Activated CD8-positive, alpha-beta T cell treated with anti-CD3 and anti-CD28 coated beads, Interleukin-2, amount 10 ng/mL, durations not matched to agents 7 days and 5 days (primary cell): Measurements from ENCODE around the gene CLP1. TPM values are rescaled to one million over a fixed set of nuclear protein-coding genes. Genes with fewer than 3 reads are reported as not detected.
"Not testable (repeated sequence)": the region's sequence is repeated elsewhere in the genome, so short reads cannot be mapped to it uniquely, and the experiment has no call there.

Source experiments
- ATAC-seq: fragments of 150-1000 bp; cut with Tn5 transposase; one replicate; pipeline ENCODE4 v1.10.0; 2021; ENCODE audit warnings: moderate library complexity
- CTCF ChIA-PET: fragments of 350-600 bp; sonication (Branson Sonifier 250); formaldehyde crosslinking; loops from one replicate; lab custom pipeline; 2021; ENCODE audit warnings: antibody characterized with exemption; lab: Charles Lee
- POLR2A ChIA-PET: fragments of 350-600 bp; sonication (Branson Sonifier 250); formaldehyde crosslinking; loops from one replicate; lab custom pipeline; 2021; ENCODE audit warnings: antibody characterized with exemption; lab: Charles Lee
- DNase-seq: peaks from one replicate; pipeline ENCODE4 v3.0.0-alpha.2; 2020
- H3K27ac Mint-ChIP-seq: one replicate; pipeline ENCODE4 v1.8.0; 2021; ENCODE audit warnings: mild to moderate bottlenecking, mixed read lengths
- H3K27me3 Mint-ChIP-seq: one replicate; pipeline ENCODE4 v1.8.0; 2021; ENCODE audit warnings: low read depth, mixed read lengths
- H3K36me3 Mint-ChIP-seq: one replicate; pipeline ENCODE4 v1.8.0; 2021; ENCODE audit warnings: low read depth, mixed read lengths
- H3K4me1 Mint-ChIP-seq: one replicate; pipeline ENCODE4 v1.8.0; 2021; ENCODE audit warnings: low read depth, mixed read lengths
- H3K4me3 Mint-ChIP-seq: one replicate; pipeline ENCODE4 v1.8.0; 2021; ENCODE audit warnings: mild to moderate bottlenecking, mixed read lengths
- H3K9me3 Mint-ChIP-seq: one replicate; pipeline ENCODE4 v1.8.0; 2022; ENCODE audit warnings: mixed read lengths; ENCODE audit not compliant: insufficient read depth
- total RNA-seq, 2 experiments: library from RNA; stranded (reverse); gene quantifications; one replicate each; pipeline ENCODE4 v1.2.3, GENCODE V29; 2021

CLP1 gene
- total RNA-seq, 2 experiments from 2014 or later: 18.9 to 20.5 TPM

DNA sequence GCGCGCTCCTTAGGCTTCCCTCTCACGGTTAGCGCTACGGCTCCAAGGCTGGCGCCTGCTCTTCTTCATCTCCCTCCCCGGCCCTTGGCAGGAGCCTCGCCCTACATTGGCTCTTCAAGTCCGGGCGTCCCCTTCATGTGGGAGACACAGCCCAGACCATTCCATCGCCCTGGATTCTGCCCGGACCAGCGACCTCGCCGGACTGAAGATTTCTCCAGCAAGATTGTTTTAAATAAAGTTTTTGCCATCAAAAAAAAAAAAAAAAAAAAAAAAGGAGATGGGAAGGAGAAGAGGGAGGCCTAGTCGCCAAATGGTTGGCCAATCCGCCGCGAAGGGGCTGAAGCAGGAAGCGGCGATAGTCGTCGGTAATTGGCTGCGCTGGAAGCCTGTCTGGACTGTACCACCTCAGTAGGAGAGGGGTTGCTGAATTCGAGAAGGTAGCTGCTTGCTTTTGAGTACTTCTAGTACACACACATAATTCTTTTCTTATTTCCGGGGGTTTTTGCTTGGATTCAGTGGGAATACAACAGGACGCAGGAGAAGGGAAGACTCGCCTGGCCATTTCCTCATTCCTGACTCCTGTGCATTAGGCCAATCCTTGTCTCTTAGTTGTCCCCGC, 9.7 kb downstream of the CLP1 start:
- Mint-ChIP-seq H3K36me3 (peaks cover 30% of the 10 kb centered on the region), H3K9me3 (no peaks in the 10 kb centered on the region), H3K4me1 (peaks cover 43% of the 10 kb centered on the region), H3K4me3 (peak overlapping the region; percentile 96), H3K27me3 (no peaks in the 10 kb centered on the region), H3K27ac (peak overlapping the region; percentile 99)
- peak; percentile 75 for ATAC-seq
- DNase-seq: peak; percentile 97
- CTCF ChIA-PET: interaction anchor here (0.7 to 3.3 kb wide), 8 partner anchors 9 to 857 kb away, joined by 3 to 15 read pairs (median 8); partner anchors contain the start of genes CLP1 and UBE2L6
- POLR2A ChIA-PET: interaction anchor here (0.7 to 2.5 kb wide), 5 partner anchors 9 to 133 kb away, joined by 3 to 12 read pairs (median 4); partner anchors contain the start of genes CLP1, MED19 and SELENOH

DNA sequence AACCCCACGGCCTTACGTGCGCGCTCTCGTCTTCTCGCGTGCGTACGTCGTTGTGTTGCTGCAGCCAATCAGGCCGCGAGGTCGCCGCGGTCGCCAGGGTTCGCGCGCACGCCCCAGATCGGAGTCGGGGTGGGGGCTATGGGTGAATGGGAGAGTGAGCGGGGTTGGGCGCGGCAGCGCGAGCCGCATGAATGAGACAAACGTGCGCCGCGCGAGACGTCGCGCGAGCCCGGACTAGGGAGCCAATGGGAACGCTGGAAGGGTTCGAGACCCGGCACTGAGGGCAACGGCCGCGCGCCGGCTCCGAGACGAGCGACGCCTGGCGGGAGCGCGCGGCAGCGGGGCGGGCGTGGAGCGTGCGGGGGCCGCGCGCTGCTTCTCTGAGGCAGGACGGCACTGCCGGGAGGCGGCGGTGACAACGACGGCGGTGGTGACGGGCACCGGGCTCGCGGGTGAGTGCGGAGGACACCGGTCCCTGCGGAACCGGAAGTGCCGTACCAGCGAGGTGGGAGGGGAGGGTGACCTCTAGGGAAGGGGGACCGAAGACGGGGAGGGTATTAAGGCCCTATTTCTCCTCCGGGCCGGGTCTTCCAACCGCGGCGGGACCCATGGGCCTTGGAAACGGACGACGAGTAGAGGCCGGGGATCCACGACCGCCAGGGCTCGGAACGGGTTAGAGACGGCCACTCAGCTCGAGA, 10.3 kb downstream of the CLP1 start, which contains the start of gene ZDHHC5:
ZDHHC5 (plus strand) TSS at position 379 of the 698 bp plus-strand sequence. CDS start 4,977 bp downstream, outside the sequence.
- H3K36me3 Mint-ChIP-seq: peaks cover 28% of the 10 kb centered on the region
- H3K4me1 Mint-ChIP-seq: peaks cover 45% of the 10 kb centered on the region
- ATAC-seq (peak; percentile 92), DNase-seq (peak; percentile 100)
- ChIA-PET POLR2A (interaction anchor here (0.7 to 2.5 kb wide), 4 partner anchors 10 to 138 kb away, joined by 3 to 12 read pairs (median 4); partner anchors contain the start of genes CLP1, MED19 and SELENOH), CTCF (interaction anchor here (0.6 to 3.3 kb wide), 5 partner anchors 10 to 210 kb away, joined by 3 to 11 read pairs (median 10); partner anchors contain the start of gene CLP1)
- H3K27me3 Mint-ChIP-seq: no peaks in the 10 kb centered on the region
- H3K27ac Mint-ChIP-seq: peak within 1 kb of the TSS; percentile 99
- peak within 1 kb of the TSS; percentile 96 for H3K4me3 Mint-ChIP-seq
- no peaks in the 10 kb centered on the region for H3K9me3 Mint-ChIP-seq

DNA sequence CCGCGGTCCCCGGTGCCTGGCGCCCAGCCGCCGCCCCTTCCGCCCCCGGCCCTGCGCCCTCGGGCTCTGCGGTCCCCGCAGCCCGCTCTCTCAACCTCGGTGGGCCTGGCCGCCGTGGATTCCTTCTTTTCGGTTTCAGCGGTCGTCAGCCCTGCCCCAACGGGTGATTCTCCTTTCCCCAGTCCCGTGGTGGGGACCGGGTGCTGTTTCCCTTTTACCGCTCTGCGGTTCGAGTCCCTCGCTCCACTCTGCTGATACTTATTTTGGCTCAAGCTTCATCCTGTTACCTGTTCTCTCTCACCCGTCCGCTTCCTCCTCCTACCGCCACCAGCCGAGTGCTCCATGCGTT, 10.8 kb downstream of the CLP1 start:
- POLR2A ChIA-PET: interaction anchor here (0.7 to 2.5 kb wide), 3 partner anchors 11 to 139 kb away, joined by 3 to 12 read pairs (median 3); partner anchors contain the start of genes CLP1 and SELENOH
- peaks cover 33% of the 10 kb centered on the region for H3K36me3 Mint-ChIP-seq
- H3K4me3 Mint-ChIP-seq: peak overlapping the region; percentile 96
- no peaks in the 10 kb centered on the region for H3K27me3 Mint-ChIP-seq
- peaks cover 51% of the 10 kb centered on the region for H3K4me1 Mint-ChIP-seq
- peak overlapping the region; percentile 99 for H3K27ac Mint-ChIP-seq
- CTCF ChIA-PET: interaction anchor here (0.6 to 2.8 kb wide), 3 partner anchors 11 to 190 kb away, joined by 3 to 11 read pairs (median 6); partner anchors contain the start of gene CLP1
- H3K9me3 Mint-ChIP-seq: no peaks in the 10 kb centered on the region
- DNase-seq: peak; percentile 63
- peak; percentile 10 for ATAC-seq

GRCh38 chr11:57674251-57674650, 16.7 kb downstream of the CLP1 start:
- ATAC-seq (no peak), DNase-seq (no peak)
- H3K27ac Mint-ChIP-seq: peak overlapping the region; percentile 3
- H3K27me3 Mint-ChIP-seq: no peaks in the 10 kb centered on the region
- no peak overlapping the region for H3K4me3 Mint-ChIP-seq
- POLR2A ChIA-PET: no interaction called here
- CTCF ChIA-PET: interaction anchor here (10.3 kb wide), 1 partner anchor 126 kb away, joined by 55 read pairs; no protein-coding TSS in a partner anchor
- H3K36me3 Mint-ChIP-seq: peaks cover 60% of the 10 kb centered on the region
- peaks cover 65% of the 10 kb centered on the region for H3K4me1 Mint-ChIP-seq
- no peaks in the 10 kb centered on the region for H3K9me3 Mint-ChIP-seq

- CTCF ChIA-PET: interaction anchor here (0.7 to 10.3 kb wide), 3 partner anchors 36 to 148 kb away, joined by 3 to 55 read pairs (median 4); partner anchors contain the start of gene MED19
- Mint-ChIP-seq H3K27ac (no peak overlapping the region), H3K36me3 (peaks cover 61% of the 10 kb centered on the region), H3K27me3 (no peaks in the 10 kb centered on the region), H3K4me1 (peaks cover 64% of the 10 kb centered on the region), H3K4me3 (no peak overlapping the region), H3K9me3 (no peaks in the 10 kb centered on the region)
- no peak for ATAC-seq
- no peak for DNase-seq
- POLR2A ChIA-PET: interaction anchor here (1.0 kb wide), 1 partner anchor 14 kb away, joined by 3 read pairs; no protein-coding TSS in a partner anchor
These were observed 17.8 kb downstream of the CLP1 start for GRCh38 chr11:57675176-57675941.

- Mint-ChIP-seq H3K27me3 (no peaks in the 10 kb centered on the region), H3K4me3 (no peak overlapping the region), H3K9me3 (no peaks in the 10 kb centered on the region), H3K27ac (peak overlapping the region; percentile 24), H3K36me3 (peaks cover 63% of the 10 kb centered on the region), H3K4me1 (peaks cover 37% of the 10 kb centered on the region)
- no peak for ATAC-seq
- ChIA-PET POLR2A (interaction anchor here (1.0 kb wide), 1 partner anchor 63 kb away, joined by 3 read pairs; no protein-coding TSS in a partner anchor), CTCF (interaction anchor here (0.5 to 10.3 kb wide), 2 partner anchors 22 to 121 kb away, joined by 3 to 55 read pairs; no protein-coding TSS in a partner anchor)
- no peak for DNase-seq
These were observed 21.8 kb downstream of the CLP1 start for GRCh38 chr11:57679396-57679795.

DNA sequence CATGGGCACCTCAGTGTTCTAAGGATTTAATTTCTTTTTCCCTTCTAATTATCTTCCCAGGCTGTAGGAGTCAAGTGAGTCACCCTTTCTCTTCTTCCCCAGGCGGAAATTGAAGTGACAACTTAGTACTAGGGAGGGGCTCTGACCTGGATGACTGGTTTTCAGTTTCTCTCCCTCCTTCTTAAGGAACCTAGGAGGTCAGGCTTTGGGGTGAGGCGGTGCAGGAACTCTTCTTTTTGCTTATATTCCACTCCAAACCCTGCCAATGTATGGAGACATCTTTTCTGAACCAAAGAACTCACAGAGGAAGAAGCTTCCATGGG, 23.0 kb downstream of the CLP1 start:
- H3K27me3 Mint-ChIP-seq: no peaks in the 10 kb centered on the region
- H3K4me3 Mint-ChIP-seq: no peak overlapping the region
- DNase-seq (no peak), ATAC-seq (no peak)
- POLR2A ChIA-PET: no interaction called here
- no peaks in the 10 kb centered on the region for H3K9me3 Mint-ChIP-seq
- CTCF ChIA-PET: interaction anchor here (0.7 to 10.3 kb wide), 2 partner anchors 21 to 120 kb away, joined by 3 to 55 read pairs; no protein-coding TSS in a partner anchor
- peak overlapping the region; percentile 24 for H3K27ac Mint-ChIP-seq
- peaks cover 65% of the 10 kb centered on the region for H3K36me3 Mint-ChIP-seq
- H3K4me1 Mint-ChIP-seq: peaks cover 32% of the 10 kb centered on the region

GRCh38 chr11:57681168-57681567, 23.6 kb downstream of the CLP1 start:
- peaks cover 26% of the 10 kb centered on the region for H3K4me1 Mint-ChIP-seq
- ChIA-PET CTCF (interaction anchor here (1.2 to 10.3 kb wide), 2 partner anchors 39 to 119 kb away, joined by 3 to 55 read pairs; no protein-coding TSS in a partner anchor), POLR2A (no interaction called here)
- no peaks in the 10 kb centered on the region for H3K9me3 Mint-ChIP-seq
- DNase-seq: no peak
- no peak overlapping the region for H3K4me3 Mint-ChIP-seq
- no peak for ATAC-seq
- no peaks in the 10 kb centered on the region for H3K27me3 Mint-ChIP-seq
- no peak overlapping the region for H3K27ac Mint-ChIP-seq
- peaks cover 62% of the 10 kb centered on the region for H3K36me3 Mint-ChIP-seq

DNA sequence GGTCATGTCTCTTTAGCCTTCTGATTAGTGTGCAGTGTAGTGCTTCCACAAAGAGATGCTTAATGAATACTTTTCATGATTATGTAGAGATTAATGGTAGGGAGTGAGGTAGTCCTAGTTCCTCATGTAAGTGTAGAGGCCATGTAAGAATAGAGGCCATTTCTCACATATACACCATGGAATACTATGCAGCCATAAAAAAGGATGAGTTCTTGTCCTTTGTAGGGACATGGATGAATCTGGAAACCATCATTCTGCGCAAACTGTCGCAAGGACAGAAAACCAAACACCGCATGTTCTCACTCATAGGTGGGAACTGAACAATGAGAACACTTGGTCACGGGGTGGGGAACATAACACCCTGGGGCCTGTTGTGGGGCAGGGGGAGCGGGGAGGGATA, 32.9 kb downstream of the CLP1 start:
- ATAC-seq, POLR2A ChIA-PET: not testable (repeated sequence)

DNA sequence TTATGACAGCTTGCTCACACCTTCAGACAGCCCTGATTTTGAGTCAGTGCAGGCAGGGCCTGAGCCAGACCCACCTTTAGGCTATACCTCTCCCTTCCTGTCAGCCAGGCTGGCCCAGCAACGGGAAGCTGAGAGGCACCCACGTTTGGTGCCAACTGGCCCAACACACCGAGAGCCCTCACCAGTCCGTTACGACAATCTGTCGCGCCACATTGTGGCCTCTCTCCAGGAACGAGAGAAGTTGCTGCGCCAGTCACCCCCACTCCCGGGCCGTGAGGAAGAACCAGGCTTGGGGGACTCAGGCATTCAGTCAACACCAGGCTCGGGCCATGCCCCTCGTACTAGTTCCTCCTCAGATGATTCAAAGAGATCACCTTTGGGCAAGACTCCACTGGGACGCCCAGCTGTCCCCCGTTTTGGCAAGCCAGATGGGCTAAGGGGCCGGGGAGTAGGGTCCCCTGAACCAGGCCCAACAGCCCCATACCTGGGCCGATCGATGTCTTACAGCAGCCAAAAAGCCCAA, 41.3 kb downstream of the CLP1 start:
- no peak overlapping the region for H3K27ac Mint-ChIP-seq
- peaks cover 58% of the 10 kb centered on the region for H3K36me3 Mint-ChIP-seq
- ATAC-seq: peak; percentile 25
- no peaks in the 10 kb centered on the region for H3K27me3 Mint-ChIP-seq
- ChIA-PET CTCF (interaction anchor here (4.0 kb wide), 1 partner anchor 102 kb away, joined by 18 read pairs; no protein-coding TSS in a partner anchor), POLR2A (interaction anchor here (1.1 kb wide), 1 partner anchor 43 kb away, joined by 3 read pairs; the partner anchor contains the start of gene SELENOH)
- H3K4me3 Mint-ChIP-seq: no peak overlapping the region
- no peaks in the 10 kb centered on the region for H3K4me1 Mint-ChIP-seq
- H3K9me3 Mint-ChIP-seq: no peaks in the 10 kb centered on the region
- DNase-seq: no peak

More for the DNA sequence above, 32.9 kb downstream of the CLP1 start:
- H3K27ac Mint-ChIP-seq, CTCF ChIA-PET, H3K27me3 Mint-ChIP-seq, H3K9me3 Mint-ChIP-seq, H3K4me3 Mint-ChIP-seq, H3K4me1 Mint-ChIP-seq, DNase-seq: not testable (repeated sequence)
- peaks cover 59% of the 10 kb centered on the region for H3K36me3 Mint-ChIP-seq
